Panc1 (cell line): ENCODE measurements around the gene GALNT15.

Source experiments
- CTCF ChIP-seq: fragments of 450-650 bp; IDR thresholded peaks from 2 replicates; pipeline ENCODE4 v1.5.1; 2017; ENCODE audit warnings: mild to moderate bottlenecking
- REST ChIP-seq, 2 experiments: IDR thresholded peaks; 2 replicates each; pipeline ENCODE4 v1.6.1; 2011 to 2012; ENCODE audit warnings: low read depth in 2 of 2, control low read depth in 1 of 2, low read length in 1 of 2, mild to moderate bottlenecking in 1 of 2, moderate library complexity in 1 of 2; ENCODE audit not compliant: insufficient read depth in 1 of 2

DNA sequence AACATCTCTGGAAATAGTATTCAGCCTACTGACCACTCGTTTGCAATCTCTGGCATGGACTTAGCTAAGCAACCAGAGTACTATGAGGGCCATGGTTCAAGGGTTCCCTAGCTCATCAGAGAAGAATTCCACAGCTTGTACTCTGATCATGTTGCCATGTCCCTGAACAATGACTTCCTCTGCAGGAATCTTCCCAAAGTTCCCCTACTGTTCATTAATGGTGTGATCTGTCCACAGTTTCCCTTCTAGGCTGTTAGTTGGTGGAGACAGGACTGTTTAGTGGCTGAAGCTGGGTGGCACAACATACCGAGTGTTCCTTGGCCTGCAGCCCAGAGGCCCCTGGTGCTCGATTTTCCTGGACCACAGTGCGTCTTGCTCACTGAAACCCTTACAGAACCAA lies 44.4 kb upstream of the GALNT15 start:
- TF ChIP-seq CTCF, result no peak
- TF ChIP-seq REST (IDR thresholded peaks at IDR 0.05; ENCODE audit: insufficient read depth in 1 of 2, low read depth in 2 of 2, low read length in 1 of 2), result no peak
